K562 (cell line): Measurements from ENCODE around the gene CADPS2. TPM values are rescaled to one million over a fixed set of nuclear protein-coding genes. Genes with fewer than 3 reads are reported as not detected.

Experiments
- ATAC-seq: fragments of 200-7000 bp; cut with Tn5 transposase; 3 replicates; pipeline ENCODE4 v1.9.1; 2020; ENCODE audit warnings: moderate library complexity
- BruUV-seq: library from RNA; stranded (reverse); fragments of 400-500 nt; replicated peaks from 2 replicates; lab custom pipeline; 2021; lab: Mats Ljungman, UMichigan
- CTCF ChIA-PET: fragments of 300-600 bp; formaldehyde crosslinking; extraction: SDS; loops from one replicate; lab custom pipeline; 2021; ENCODE audit warnings: low intra/inter-chr PET ratio; lab: Yijun Ruan, JAX
- POLR2A ChIA-PET: fragments of 300-600, 350-650 bp; sonication (Branson Sonifier 250); formaldehyde crosslinking; extraction: SDS; loops from one replicate; lab custom pipeline; 2021; ENCODE audit warnings: antibody characterized with exemption, inconsistent platforms; lab: Yijun Ruan, JAX
- DNase-seq, 4 experiments: peaks; one replicate each; pipeline versions ENCODE4 v3.0.0 to v3.0.0-alpha.2; 2011 to 2018; ENCODE audit warnings: low spot score in 3 of 4, mixed read lengths in 3 of 4; ENCODE audit errors: extremely low read depth in 1 of 4
- FAIRE-seq: peaks from 2 replicates; lab custom pipeline; 2011; peaks lifted over from hg19 to GRCh38; lab: Jason Lieb, UNC
- H2AFZ ChIP-seq: 2 replicates; pipeline ENCODE4 v1.6.0; 2011; ENCODE audit warnings: low read depth, low read length, control low read depth, inconsistent platforms
- H3K27ac ChIP-seq: fragments of 200-600 bp; 3 replicates; pipeline ENCODE4 v1.8.0; 2011; ENCODE audit warnings: low read depth, mild to moderate bottlenecking, control low read depth, inconsistent platforms, low read length, moderate library complexity, mixed read lengths; ENCODE audit errors: extremely low read depth
- H3K27me3 ChIP-seq, 2 experiments: fragments of 300-600 bp in 1 of 2; 2 replicates in 1 of 2; 3 replicates in 1 of 2; pipeline versions ENCODE4 v1.6.0 to v1.8.0; 2011; ENCODE audit warnings: inconsistent platforms in 2 of 2, low read length in 2 of 2, mild to moderate bottlenecking in 1 of 2, mixed read lengths in 1 of 2, moderate library complexity in 1 of 2; ENCODE audit not compliant: control insufficient read depth in 2 of 2, insufficient read depth in 2 of 2
- H3K36me3 ChIP-seq: fragments of 300-600 bp; 3 replicates; pipeline ENCODE4 v1.8.0; 2011; ENCODE audit warnings: mild to moderate bottlenecking, low read length, inconsistent platforms; ENCODE audit not compliant: control insufficient read depth, insufficient read depth
- H3K4me1 ChIP-seq, 2 experiments: fragments of 200-600 bp in 1 of 2; replicated peaks in 1 of 2; 2 replicates in 1 of 2; 3 replicates in 1 of 2; pipeline versions ENCODE4 v1.5.1 to v1.8.0; 2011; ENCODE audit warnings: inconsistent platforms in 2 of 2, low read length in 2 of 2, mild to moderate bottlenecking in 1 of 2, mixed read lengths in 1 of 2, moderate library complexity in 1 of 2; ENCODE audit not compliant: control insufficient read depth in 2 of 2, insufficient read depth in 2 of 2
- H3K4me2 ChIP-seq: 2 replicates; pipeline ENCODE4 v1.6.1; 2011; ENCODE audit warnings: low read length, control low read depth, inconsistent platforms, mixed read lengths; ENCODE audit not compliant: insufficient read depth
- H3K4me3 ChIP-seq: fragments of 200-600 bp; sonication (generic), shearing (Covaris generic); 2 replicates; pipeline ENCODE4 v1.5.1; 2016; ENCODE audit warnings: control low read depth, inconsistent platforms
- H3K79me2 ChIP-seq: fragments of 200-600 bp; 3 replicates; pipeline ENCODE4 v1.8.0; 2011; ENCODE audit warnings: low read length, inconsistent platforms; ENCODE audit not compliant: control insufficient read depth, insufficient read depth
- H3K9ac ChIP-seq, 2 experiments: 2 replicates each; pipeline versions ENCODE4 v1.6.0 to v1.6.1; 2011; ENCODE audit warnings: low read depth in 2 of 2, low read length in 2 of 2, control low read depth in 1 of 2, inconsistent platforms in 1 of 2, mild to moderate bottlenecking in 1 of 2, mixed read lengths in 1 of 2; ENCODE audit not compliant: insufficient read depth in 1 of 2
- H3K9me1 ChIP-seq: one replicate; pipeline ENCODE4 v1.6.0; 2011; ENCODE audit warnings: inconsistent platforms, mild to moderate bottlenecking, low read length, moderate library complexity; ENCODE audit not compliant: control insufficient read depth, insufficient read depth
- H3K9me3 ChIP-seq: replicated peaks from 2 replicates; pipeline ENCODE4 v1.5.1; 2011; ENCODE audit warnings: low read depth, low read length, inconsistent platforms; ENCODE audit not compliant: control insufficient read depth, insufficient read depth
- H4K20me1 ChIP-seq: replicated peaks from 2 replicates; pipeline ENCODE4 v1.6.1; 2011; ENCODE audit warnings: low read length, inconsistent platforms, mixed read lengths; ENCODE audit not compliant: control insufficient read depth, insufficient read depth
- ARID3A ChIP-seq: IDR thresholded peaks from 2 replicates; pipeline ENCODE4 v1.6.1; 2012; ENCODE audit warnings: low read depth, low read length, improper control_type of control experiment, borderline replicate concordance
- ASH1L ChIP-seq: fragments of 450-650 bp; IDR thresholded peaks from 2 replicates; pipeline ENCODE4 v1.6.1; 2018; ENCODE audit warnings: borderline replicate concordance, mild to moderate bottlenecking, low read depth; ENCODE audit not compliant: partially characterized antibody
- ATF1 ChIP-seq, 2 experiments: fragments of 450-650 bp in 1 of 2; IDR thresholded peaks; 2 replicates each; pipeline ENCODE4 v1.6.1; 2016; ENCODE audit warnings: missing compliant biosample characterization in 1 of 2, missing genetic modification characterization in 1 of 2
- CREBBP ChIP-seq: IDR thresholded peaks from one replicate; pipeline ENCODE4 v1.6.1; 2012; ENCODE audit warnings: low read depth, mild to moderate bottlenecking, control low read depth, inconsistent platforms, low read length
- DPF2 ChIP-seq: fragments of 450-650 bp; IDR thresholded peaks from 2 replicates; pipeline ENCODE4 v1.6.1; 2016
- E2F1 ChIP-seq: sonication (generic); formaldehyde crosslinking; IDR thresholded peaks from 2 replicates; pipeline ENCODE4 v1.8.1; 2023; ENCODE audit warnings: mild to moderate bottlenecking, missing genetic modification reagents, moderate library complexity
- GABPA ChIP-seq: fragments of 200-800 bp; sonication (Bioruptor generic); conservative IDR thresholded peaks from 2 replicates; pipeline ENCODE4 v1.6.1; 2016; ENCODE audit warnings: low read depth, missing genetic modification characterization, missing compliant biosample characterization
- MCM2 ChIP-seq: fragments of 450-650 bp; IDR thresholded peaks from 2 replicates; pipeline ENCODE4 v1.6.1; 2017; ENCODE audit warnings: low read depth, mild to moderate bottlenecking
- MTA1 ChIP-seq: fragments of 450-650 bp; IDR thresholded peaks from 2 replicates; pipeline ENCODE4 v1.6.1; 2017; ENCODE audit warnings: borderline replicate concordance
- PCBP2 ChIP-seq: fragments of 200-400 bp; formaldehyde crosslinking; IDR thresholded peaks from 2 replicates; pipeline ENCODE4 v1.6.1; 2018; ENCODE audit warnings: low read length, low read depth, mild to moderate bottlenecking, moderate library complexity; ENCODE audit not compliant: poor library complexity, severe bottlenecking
- POLR2B ChIP-seq: fragments of 450-650 bp; IDR thresholded peaks from 2 replicates; pipeline ENCODE4 v1.6.1; 2018; ENCODE audit warnings: low read depth; ENCODE audit not compliant: partially characterized antibody
- SRSF9 ChIP-seq: fragments of 200-400 bp; formaldehyde crosslinking; IDR thresholded peaks from 2 replicates; pipeline ENCODE4 v1.6.1; 2017; ENCODE audit warnings: low read depth, low read length, borderline replicate concordance
- TEAD2 ChIP-seq: fragments of 450-650 bp; IDR thresholded peaks from 2 replicates; pipeline ENCODE4 v1.6.1; 2016; ENCODE audit warnings: missing genetic modification characterization, control low read depth, missing compliant biosample characterization
- ZC3H8 ChIP-seq: fragments of 450-650 bp; IDR thresholded peaks from 2 replicates; pipeline ENCODE4 v1.6.1; 2017
- ZNF146 ChIP-seq: IDR thresholded peaks from one replicate; pipeline ENCODE4 v1.6.1; 2018; ENCODE audit warnings: missing compliant biosample characterization; ENCODE audit not compliant: unreplicated experiment
- ZNF3 ChIP-seq: fragments of 250-450 bp; sonication (Bioruptor Pico); IDR thresholded peaks from 2 replicates; pipeline ENCODE4 v1.5.0; 2021; ENCODE audit warnings: mild to moderate bottlenecking, moderate library complexity
- WGBS: fragments of 100-300 bp; shearing (Covaris generic); methylation state at CpG from one replicate; pipeline ENCODE4 v1.1.6; 2016; ENCODE audit warnings: low coverage, mixed read lengths; ENCODE audit not compliant: insufficient coverage; ENCODE audit errors: missing lambda C conversion rate; 5-methylcytosine and 5-hydroxymethylcytosine counted together
- in situ Hi-C: fragments of 300-500 bp; cut with MboI; formaldehyde crosslinking; loops from 4 replicates; pipeline ENCODE4 v1.15.0; 2018; ENCODE audit warnings: inconsistent platforms, mixed read lengths
- intact Hi-C: fragments of 100-400 bp; cut with micrococcal nuclease; formaldehyde crosslinking; loops from 2 replicates; pipeline ENCODE4 v1.14.2; 2022
- polyA plus RNA-seq, 8 experiments: library from polyadenylated mRNA; depleted of rRNA in 4 of 8; stranded (reverse) in 5 of 8; unstranded in 3 of 8; fragments of >200 nt; fragmentation: Nextera tagmentation in 2 of 8; fragmentation: Illumina TruSeq in 1 of 8; extraction: Ambion mirVana in 2 of 8; extraction: Trizol in 1 of 8; gene quantifications; 2 replicates each; pipeline versions ENCODE4 v1.2.1 to v1.2.3, GENCODE V29; 2011 to 2014; ENCODE audit warnings: inconsistent platforms in 1 of 8, missing spikeins in 1 of 8
- total RNA-seq, 7 experiments: library from RNA; depleted of rRNA in 6 of 7; stranded (reverse); fragments of >200 nt in 6 of 7; fragmentation: Illumina TruSeq in 2 of 7; extraction: Trizol in 2 of 7; gene quantifications; 2 replicates each; pipeline versions ENCODE4 v1.2.1 to v1.2.3, GENCODE V29; 2011 to 2021; ENCODE audit warnings: low replicate concordance in 1 of 7

The CADPS2 gene
- total and polyA plus RNA-seq, 9 of the 15 experiments (the other 6 are each of a cell fraction or from before 2014, with no cell fraction given) = 0.03 to 0.14 (median 0.04) TPM; not detected in 1

GRCh38 chr7:122303531-122304318 lies 582.5 kb downstream of the CADPS2 start (continued):
- TF ChIP-seq GABPA = no peak
- no peak for TF ChIP-seq POLR2B
- TF ChIP-seq ZC3H8 = no peak
- no peak for TF ChIP-seq ZNF3 (CRISPR knock-in tag)
- no peak for TF ChIP-seq ARID3A

DNA sequence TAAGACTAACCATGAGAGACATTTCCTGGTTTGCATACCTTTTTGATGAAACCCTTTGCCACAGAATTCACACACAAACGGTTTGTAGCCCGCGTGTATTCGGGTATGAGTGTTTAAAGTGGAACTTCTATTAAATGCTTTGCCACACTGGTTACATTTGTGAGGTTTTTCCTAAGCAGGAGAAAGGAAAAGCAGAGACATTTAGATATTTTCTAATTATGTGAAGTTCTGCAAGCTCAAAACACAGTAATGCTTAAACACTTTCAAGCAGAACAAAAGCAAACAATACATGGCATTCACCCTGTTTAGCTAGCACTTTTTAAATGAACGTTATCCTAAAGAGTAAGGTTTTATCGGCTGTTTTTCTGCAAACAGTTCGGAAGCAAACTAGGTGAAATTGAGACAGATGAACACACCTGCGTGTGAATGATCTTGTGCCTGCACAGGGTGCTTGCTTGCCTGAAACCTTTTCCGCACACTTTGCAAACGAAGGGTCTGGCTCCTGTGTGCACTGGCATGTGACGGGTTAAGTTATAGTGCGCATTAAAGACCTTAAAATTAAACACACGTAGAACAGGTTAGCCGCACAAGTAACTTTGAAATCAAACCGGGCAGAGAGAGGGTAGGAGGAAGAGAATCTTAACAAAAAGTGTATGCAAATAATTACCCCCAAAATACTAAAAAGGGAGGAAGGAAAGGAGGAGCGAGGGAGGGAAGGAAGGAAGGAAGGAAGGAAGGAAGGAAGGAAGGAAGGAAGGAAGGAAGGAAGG lies 583.3 kb downstream of the CADPS2 start:
- in situ Hi-C loops = no loop called here
- no peaks in the 10 kb centered on the region for H3K79me2 ChIP-seq
- BruUV-seq = no TSS peak
- no peaks in the 10 kb centered on the region for H3K9me3 ChIP-seq
- ATAC-seq = no peak
- no peaks in the 10 kb centered on the region for H4K20me1 ChIP-seq
- FAIRE-seq = no peak
- H3K9ac ChIP-seq = no peak overlapping the region
- peaks cover 33 to 62% of the 10 kb centered on the region in 2 experiments; a peak in 4 of 5 replicates for H3K27me3 ChIP-seq
- peaks cover 0 to 16% of the 10 kb centered on the region in 2 experiments; a peak in 1 of 5 replicates for H3K4me1 ChIP-seq
- ChIA-PET CTCF (no interaction called here), POLR2A (no interaction called here)
- H3K4me2 ChIP-seq = no peak overlapping the region
- no peak for DNase-seq
- intact Hi-C loops = no loop called here
- no peaks in the 10 kb centered on the region for H3K9me1 ChIP-seq
- no peak overlapping the region for H3K4me3 ChIP-seq
- no peaks in the 10 kb centered on the region for H3K36me3 ChIP-seq
- H2AFZ ChIP-seq = no peak overlapping the region
- 1% methylated on average over 16 of the region's 16 CpGs for WGBS
- no peak overlapping the region for H3K27ac ChIP-seq
- no peak for TF ChIP-seq E2F1
- TF ChIP-seq PCBP2 = no peak
- no peak for TF ChIP-seq SRSF9
- no peak for TF ChIP-seq DPF2
- TF ChIP-seq CREBBP = no peak
- TF ChIP-seq MCM2 = no peak
- no peak for TF ChIP-seq ATF1 (CRISPR knock-in tag; IDR thresholded peaks at IDR 0.05)
- no peak for TF ChIP-seq ATF1 (tag; IDR thresholded peaks at IDR 0.05)
- no peak for TF ChIP-seq ASH1L
- TF ChIP-seq TEAD2 = no peak
- TF ChIP-seq ZNF146 (CRISPR knock-in tag) = no peak
- TF ChIP-seq MTA1 = no peak
